Suprapubic skin (tissue), 3 donors: ENCODE data around the gene UGT1A10.

Experiments used
- CTCF ChIP-seq, 2 donors: fragments of 200-600 bp in 1 of 2; fragments of 450-650 bp in 1 of 2; sonication (generic) in 1 of 2; IDR thresholded peaks; one replicate each; pipeline ENCODE4 v1.5.1; 2016 to 2019; ENCODE audit warnings: antibody characterized with exemption in 2 of 2, mild to moderate bottlenecking in 1 of 2, moderate library complexity in 1 of 2
- EP300 ChIP-seq: sonication (generic); formaldehyde crosslinking; IDR thresholded peaks from one replicate; pipeline ENCODE4 v1.6.1; 2017; ENCODE audit warnings: antibody characterized with exemption

GRCh38 chr2:233688341-233688740 lies 52.1 kb downstream of the UGT1A10 start:
- TF ChIP-seq CTCF (IDR thresholded peaks at IDR 0.05) = no peak
- TF ChIP-seq EP300 = no peak
